GM19328 (cell line): ENCODE measurements around the gene DCAF15.

Source experiments
- ATAC-seq: cut with Tn5 transposase; IDR thresholded peaks from one replicate; pipeline ENCODE4 v1.9.1; 2021; ENCODE audit warnings: mild to moderate bottlenecking, moderate library complexity; ENCODE audit not compliant: unreplicated experiment

Gene DCAF15

DNA sequence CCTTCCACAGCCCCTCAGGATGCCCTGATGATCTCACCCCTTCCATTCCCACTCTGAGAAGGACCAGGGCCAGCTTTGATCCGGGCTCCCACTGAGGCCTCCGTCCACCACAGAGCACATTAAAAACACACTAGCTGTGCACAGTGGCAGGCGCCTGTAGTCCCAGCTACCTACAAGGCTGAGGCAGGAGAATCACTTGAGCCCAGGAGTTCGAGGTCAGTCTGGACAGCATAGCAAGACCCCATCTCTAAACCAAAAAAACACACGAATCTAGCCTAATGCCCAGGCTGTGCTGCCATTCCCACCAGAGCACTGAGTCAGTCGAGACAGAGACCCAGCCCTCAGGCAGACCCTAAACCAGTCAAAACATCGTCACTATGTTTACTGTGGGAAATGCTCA is 39.7 kb downstream of the DCAF15 start:
- no peak for ATAC-seq

GRCh38 chr19:13993590-13994300 is 41.4 kb downstream of the DCAF15 start:
- ATAC-seq = no peak

DNA sequence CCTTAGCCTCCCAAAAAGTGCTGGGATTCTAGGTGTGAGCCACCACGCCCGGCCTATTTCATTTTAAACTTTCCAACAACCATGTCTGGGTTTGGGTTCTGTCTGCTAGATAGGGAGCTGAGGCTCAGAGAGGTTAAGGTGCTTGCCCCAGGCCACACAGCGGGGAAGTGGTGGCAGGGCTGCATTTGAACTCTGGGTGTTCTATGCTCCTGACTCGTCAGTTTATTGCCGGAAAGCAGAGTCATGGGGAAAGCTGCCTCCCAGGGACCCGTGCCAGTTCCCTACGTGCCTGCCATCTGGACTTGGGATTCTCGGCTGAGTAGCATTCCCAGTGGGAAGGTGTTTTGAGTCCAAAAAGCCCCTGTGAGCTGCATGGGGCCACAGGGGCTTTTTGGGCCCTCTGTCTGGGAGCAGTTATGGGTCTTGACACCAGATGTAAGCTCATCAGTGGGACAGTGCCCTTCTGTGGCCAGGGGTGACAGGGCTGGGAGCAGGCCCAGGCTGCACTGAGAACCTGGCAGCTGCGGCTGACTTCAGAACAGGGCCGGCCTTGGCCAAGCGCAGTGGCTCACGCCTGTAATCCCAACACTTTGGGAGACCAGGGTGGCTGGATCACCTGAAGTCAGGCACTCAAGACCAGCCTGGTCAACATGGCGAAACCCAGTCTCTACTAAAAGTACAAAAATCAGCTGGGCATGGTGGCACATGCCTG is 42.9 kb downstream of the DCAF15 start:
- no peak for ATAC-seq

- no peak for ATAC-seq
Observed at GRCh38 chr19:13995878-13996765, 43.8 kb downstream of the DCAF15 start.

GRCh38 chr19:13996928-13997630 is 44.8 kb downstream of the DCAF15 start:
- no peak for ATAC-seq

DNA sequence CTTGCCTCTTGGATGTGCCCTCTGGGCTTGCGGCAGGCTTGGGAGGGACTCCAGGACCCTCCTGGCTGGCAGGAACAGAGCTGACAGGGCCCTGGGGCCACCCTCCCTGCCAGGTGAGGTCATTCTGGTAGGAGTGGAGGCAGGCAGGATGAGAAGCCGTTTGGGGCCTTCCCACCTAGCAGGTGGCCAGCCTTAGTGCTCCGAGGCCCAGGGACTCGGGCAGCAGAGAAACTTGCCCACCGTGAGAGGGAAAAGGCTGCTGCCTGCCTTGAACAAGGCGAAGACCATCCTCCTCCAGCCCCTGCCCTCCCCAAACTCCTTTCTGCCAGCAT is 45.3 kb downstream of the DCAF15 start:
- no peak for ATAC-seq

DNA sequence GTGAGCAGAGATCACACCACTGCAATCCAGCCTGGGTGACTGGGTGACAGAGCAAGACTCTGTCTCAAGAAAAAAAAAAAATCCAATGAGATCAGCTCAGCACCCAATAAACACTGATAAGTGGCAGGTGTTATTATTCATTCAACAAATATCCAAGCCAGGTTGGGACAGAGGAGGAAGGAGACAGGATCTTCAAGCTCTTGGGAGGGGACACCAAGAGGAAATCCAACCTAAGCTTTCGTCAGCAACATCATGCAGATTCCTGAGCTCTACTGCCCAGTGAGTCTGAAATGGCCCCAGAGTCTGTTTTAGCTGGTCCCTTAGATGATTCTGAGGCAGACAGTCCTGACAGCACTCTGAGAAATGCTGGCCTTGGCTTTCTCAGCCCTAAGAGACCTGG is 46.1 kb downstream of the DCAF15 start:
- ATAC-seq = no peak

GRCh38 chr19:13999085-13999484 is 46.8 kb downstream of the DCAF15 start:
- no peak for ATAC-seq

DNA sequence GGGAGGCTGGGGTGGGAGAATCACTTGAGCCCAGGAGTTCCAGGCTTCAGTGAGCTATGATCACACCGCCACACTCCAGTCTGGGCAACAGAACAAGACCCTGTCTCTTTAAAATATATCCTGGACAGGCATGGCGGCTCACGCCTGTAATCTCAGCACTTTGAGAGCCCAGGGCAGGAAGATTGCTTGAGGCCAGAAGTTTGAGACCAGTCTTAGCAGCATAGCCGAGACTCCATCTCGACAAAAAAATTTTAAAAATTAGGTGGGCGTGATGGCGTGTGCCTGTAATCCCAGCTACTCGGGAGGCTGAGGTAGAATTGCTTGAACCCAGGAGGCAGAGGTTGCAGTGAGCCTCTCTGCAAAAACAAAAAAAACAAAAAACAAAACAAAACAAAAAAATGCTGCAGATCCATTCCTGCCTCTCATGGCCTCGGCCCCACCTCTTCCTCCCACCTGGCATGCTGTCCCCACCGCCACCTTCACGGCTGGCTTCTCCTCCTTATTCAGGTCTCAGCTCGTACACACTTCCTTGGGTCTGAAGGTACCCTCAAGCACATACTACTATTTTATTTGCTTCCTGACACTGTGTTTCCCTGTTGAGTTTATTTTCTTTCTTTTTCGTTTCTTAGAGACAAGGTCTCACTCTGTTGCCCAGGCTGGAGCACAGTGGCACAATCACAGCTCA is 48.5 kb downstream of the DCAF15 start:
- ATAC-seq = no peak

- no peak for ATAC-seq
Observed at GRCh38 chr19:14002571-14003250, 50.4 kb downstream of the DCAF15 start.

DNA sequence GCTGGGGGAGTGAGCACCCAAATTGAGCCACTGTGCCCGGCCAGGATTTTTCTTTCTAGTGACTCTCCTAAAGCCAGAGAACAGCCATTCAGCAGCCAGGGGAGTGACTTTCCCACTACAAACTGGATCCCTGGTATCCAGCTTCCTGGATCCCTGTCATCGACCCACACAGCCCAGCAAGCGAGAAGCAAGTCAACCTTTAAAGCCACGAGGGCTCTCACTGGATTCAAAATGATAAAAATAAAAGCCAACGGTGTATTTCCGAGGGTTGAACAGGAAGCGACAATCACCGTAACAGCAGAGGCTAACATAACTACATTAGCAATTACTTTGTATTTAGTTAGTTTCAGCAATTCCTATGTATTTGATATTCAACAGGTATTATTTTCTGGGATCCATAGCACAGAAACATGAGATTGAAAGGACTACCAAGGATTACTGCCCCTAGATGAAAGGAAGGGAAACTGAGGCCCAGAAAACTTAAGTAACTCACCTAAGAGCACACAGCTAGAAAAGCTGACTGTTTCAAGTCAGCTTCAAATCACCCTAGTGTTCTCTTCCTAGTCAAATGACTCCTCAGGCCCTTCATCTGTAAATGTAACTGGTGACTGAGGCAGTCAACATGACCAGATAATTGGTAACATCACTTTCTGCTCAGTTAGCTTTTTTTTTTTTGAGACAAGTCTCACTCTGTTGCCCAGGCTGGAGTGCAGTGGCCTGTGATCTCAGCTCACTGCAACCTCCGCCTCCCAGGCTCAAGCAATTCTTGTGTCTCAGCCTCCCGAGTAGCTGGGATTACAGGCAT is 51.1 kb downstream of the DCAF15 start:
- no peak for ATAC-seq

- no peak for ATAC-seq
Observed at GRCh38 chr19:14004619-14005348, 52.5 kb downstream of the DCAF15 start.

GRCh38 chr19:14005349-14006084 is 53.2 kb downstream of the DCAF15 start:
- ATAC-seq = peak; percentile 30

GRCh38 chr19:14006085-14006765 is 53.9 kb downstream of the DCAF15 start, which contains the start of gene RFX1:
Gene RFX1, minus strand, starts transcription at chr19:14006320. Its CDS starts 12,477 bp downstream, at chr19:13993843.
- ATAC-seq = peak; percentile 62

DNA sequence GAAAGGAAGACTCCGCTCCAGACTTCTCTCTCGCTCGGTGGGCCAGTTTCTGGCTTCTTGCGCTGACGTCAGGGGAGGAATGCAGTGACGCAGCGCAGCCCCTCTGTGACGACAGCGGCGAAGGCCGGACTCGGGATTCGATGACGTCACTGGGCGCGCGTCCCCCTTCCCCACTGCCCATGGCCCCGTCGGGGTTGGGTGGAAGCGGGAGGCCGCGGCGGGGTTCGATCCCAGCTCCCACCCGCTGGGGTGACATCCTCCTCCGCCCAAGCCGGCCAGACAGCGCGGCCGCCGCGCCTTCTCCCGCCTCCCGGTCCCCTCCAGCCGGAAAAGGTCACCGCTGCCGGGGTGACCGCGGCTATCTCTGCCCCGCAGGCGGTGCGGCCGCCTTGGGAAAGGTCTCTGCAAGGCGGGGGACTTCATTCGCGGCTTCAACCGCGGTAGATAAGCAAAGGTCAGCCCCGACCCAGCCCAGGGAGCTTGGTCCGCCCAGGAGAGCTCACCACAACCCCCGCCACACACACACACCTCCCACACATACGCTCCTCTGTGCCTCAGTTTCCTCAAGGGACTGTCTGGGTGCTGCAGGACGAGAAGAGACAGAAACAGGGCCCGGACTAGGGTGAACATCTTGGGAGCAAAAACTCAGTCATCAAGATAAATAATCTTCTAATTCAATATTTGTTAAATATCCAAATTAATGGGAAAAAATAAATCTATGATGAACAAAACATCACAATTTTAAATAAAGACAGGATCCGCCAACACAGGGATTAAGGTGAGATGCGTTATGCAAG is 54.7 kb downstream of the DCAF15 start:
- ATAC-seq = peak; percentile 35
